ENCODE results near the gene CDC25B.
A peak's percentile ranks its signal among the peaks of the same experiment; 100 is the strongest.
"Not testable (repeated sequence)": the region's sequence is repeated elsewhere in the genome, so short reads cannot be mapped to it uniquely, and the experiment has no call there.

The CDC25B gene

GRCh38 chr20:3786665-3787323 lies 9.3 kb upstream of the CDC25B start, which contains the start of gene CENPB:
TSS of gene CENPB (minus strand) at chr20:3786740. CDS start at chr20:3786483, 257 bp downstream.
- peak; percentile 90 for DNase-seq

GRCh38 chr20:3787324-3788014 lies 8.6 kb upstream of the CDC25B start:
- no peak for DNase-seq

- DNase-seq, result no peak
Measured at GRCh38 chr20:3788685-3789155, 7.4 kb upstream of the CDC25B start.

- DNase-seq, result not testable (repeated sequence)
Measured at GRCh38 chr20:3789201-3789600, 6.9 kb upstream of the CDC25B start.

GRCh38 chr20:3794168-3794567 lies 1.9 kb upstream of the CDC25B start:
- not testable (repeated sequence) for DNase-seq

GRCh38 chr20:3794701-3795420 lies 1.2 kb upstream of the CDC25B start:
- no peak for DNase-seq

GRCh38 chr20:3796477-3797225 lies 541 bp downstream of the CDC25B start:
- no peak for DNase-seq

- DNase-seq, result no peak
Measured at GRCh38 chr20:3797226-3797545, 1.1 kb downstream of the CDC25B start.

GRCh38 chr20:3797592-3798372 lies 1.7 kb downstream of the CDC25B start:
- peak; percentile 50 for DNase-seq

- no peak for DNase-seq
Measured at GRCh38 chr20:3798373-3798768, 2.3 kb downstream of the CDC25B start.

GRCh38 chr20:3798908-3799248 lies 2.8 kb downstream of the CDC25B start:
- no peak for DNase-seq

GRCh38 chr20:3800256-3800877 lies 4.3 kb downstream of the CDC25B start:
- DNase-seq, result no peak

- DNase-seq, result no peak
Measured at GRCh38 chr20:3800878-3801260, 4.8 kb downstream of the CDC25B start.

GRCh38 chr20:3801299-3801698 lies 5.2 kb downstream of the CDC25B start:
- no peak for DNase-seq

- DNase-seq, result no peak
Measured at GRCh38 chr20:3801846-3802245, 5.7 kb downstream of the CDC25B start.

GRCh38 chr20:3802524-3803239 lies 6.6 kb downstream of the CDC25B start:
- DNase-seq, result no peak

- no peak for DNase-seq
Measured at GRCh38 chr20:3803289-3803688, 7.2 kb downstream of the CDC25B start.

- DNase-seq, result no peak
Measured at GRCh38 chr20:3803854-3804253, 7.7 kb downstream of the CDC25B start.

GRCh38 chr20:3804254-3804751 lies 8.2 kb downstream of the CDC25B start:
- DNase-seq, result no peak

GRCh38 chr20:3804781-3805180 lies 8.7 kb downstream of the CDC25B start:
- no peak for DNase-seq

- DNase-seq, result no peak
Measured at GRCh38 chr20:3808544-3808943, 12.4 kb downstream of the CDC25B start.
